ENCODE results near the gene UBAP2L. TPM values are rescaled to one million over a fixed set of nuclear protein-coding genes. Genes with fewer than 3 reads are reported as not detected.
"Not testable (repeated sequence)": the region's sequence is repeated elsewhere in the genome, so short reads cannot be mapped to it uniquely, and the experiment has no call there.

Gene UBAP2L
- total RNA-seq, 1 experiment from 2014 or later = 265 TPM

GRCh38 chr1:154313066-154313356, 92.3 kb downstream of the UBAP2L start:
- H3K36me3 Mint-ChIP-seq (ENCODE audit: insufficient read depth in 1 of 3, low read depth in 3 of 3) = peaks cover 0 to 3% (median 0%) of the 10 kb centered on the region in 3 experiments; a peak in 2 of 7 replicates
- no peak for TF ChIP-seq CTCF (conservative IDR thresholded peaks at IDR 0.05)
- H2AFZ ChIP-seq (ENCODE audit: low read length) = no peak overlapping the region
- H4K91ac ChIP-seq (ENCODE audit: insufficient read length, low read depth, low read length) = no peak overlapping the region
- H3K18ac ChIP-seq (ENCODE audit: insufficient read length, low read depth, low read length) = no peak overlapping the region
- H3K9ac ChIP-seq (ENCODE audit: extremely low read depth, insufficient read length, low read length) = no peak overlapping the region
- no peaks in the 10 kb centered on the region for H3K4me1 ChIP-seq (ENCODE audit: insufficient read depth, low read length)
- H3K23ac ChIP-seq (ENCODE audit: insufficient read length, low read depth, low read length) = no peak overlapping the region
- H3K4ac ChIP-seq (ENCODE audit: low read depth, low read length) = no peak overlapping the region
- H3K4me1 Mint-ChIP-seq = no peaks in the 10 kb centered on the region
- no peak overlapping the region for H2AK5ac ChIP-seq (ENCODE audit: insufficient read length, low read length)
- peak overlapping the region in 1 of 3 experiments; percentile 77; a peak in 1 of 7 replicates for H3K27ac Mint-ChIP-seq
- no peak overlapping the region for H3T11ph ChIP-seq (ENCODE audit: low read length)
- H3K4me2 ChIP-seq (ENCODE audit: insufficient read depth, insufficient read length, low read length) = no peak overlapping the region
- no peak overlapping the region for H2BK120ac ChIP-seq (ENCODE audit: low read depth, low read length, poor library complexity, severe bottlenecking)
- H2BK5ac ChIP-seq (ENCODE audit: insufficient read length, low read length) = no peak overlapping the region
- no peak for DNase-seq
- H3K9me3 Mint-ChIP-seq = peaks cover 18 to 32% of the 10 kb centered on the region in 2 experiments
- peak overlapping the region; percentile 77 for H4K8ac ChIP-seq (replicated peaks; ENCODE audit: insufficient read length, low read depth, low read length)
- no peak overlapping the region for H2BK12ac ChIP-seq (ENCODE audit: insufficient read length, low read depth, low read length)
- no CpG with 5 or more reads among the region's 10 CpGs for WGBS (ENCODE audit: extremely low coverage, insufficient read length, low lambda C conversion rate)
- no peaks in the 10 kb centered on the region for H3K23me2 ChIP-seq (ENCODE audit: insufficient read length, low read depth, low read length, poor library complexity, severe bottlenecking)
- H3K14ac ChIP-seq (ENCODE audit: insufficient read depth, low read length) = no peak overlapping the region
- no peaks in the 10 kb centered on the region for H3K79me1 ChIP-seq (ENCODE audit: insufficient read depth, low read depth, low read length, poor library complexity, severe bottlenecking)
- H2BK15ac ChIP-seq (ENCODE audit: low read depth, low read length) = no peak overlapping the region
- H3K4me3 Mint-ChIP-seq = no peak overlapping the region
- no peaks in the 10 kb centered on the region for H3K27me3 ChIP-seq (ENCODE audit: insufficient read depth, low read length)
- H3K79me2 ChIP-seq (ENCODE audit: insufficient read depth, low read length) = no peaks in the 10 kb centered on the region
- H3K27me3 Mint-ChIP-seq (ENCODE audit: low read depth) = peaks cover 12% of the 10 kb centered on the region
- no peak overlapping the region for H4K5ac ChIP-seq (ENCODE audit: insufficient read length, low read depth, low read length)
- H3K27ac ChIP-seq (ENCODE audit: insufficient read length, low read depth, low read length) = no peak overlapping the region
- H3K56ac ChIP-seq (ENCODE audit: insufficient read length, low read depth, low read length) = no peak overlapping the region
- no peak overlapping the region for H2BK20ac ChIP-seq (ENCODE audit: low read depth, low read length, poor library complexity, severe bottlenecking)
- no peaks in the 10 kb centered on the region for H4K20me1 ChIP-seq (ENCODE audit: control insufficient read depth, insufficient read depth, insufficient read length)
- H3K9me3 ChIP-seq (ENCODE audit: control insufficient read depth, low read depth, low read length) = no peaks in the 10 kb centered on the region

GRCh38 chr1:154314226-154314625, 93.5 kb downstream of the UBAP2L start:
- not testable (repeated sequence) for H3K4me3 Mint-ChIP-seq; H3K23me2 ChIP-seq (ENCODE audit: insufficient read length, low read depth, low read length, poor library complexity, severe bottlenecking); DNase-seq; H3K79me2 ChIP-seq (ENCODE audit: insufficient read depth, low read length); H3K27me3 ChIP-seq (ENCODE audit: insufficient read depth, low read length); H3K9ac ChIP-seq (ENCODE audit: extremely low read depth, insufficient read length, low read length); H3K27ac Mint-ChIP-seq; H3K4me1 Mint-ChIP-seq; H3K79me1 ChIP-seq (ENCODE audit: insufficient read depth, low read depth, low read length, poor library complexity, severe bottlenecking); H3K27ac ChIP-seq (ENCODE audit: insufficient read length, low read depth, low read length); H2BK120ac ChIP-seq (ENCODE audit: low read depth, low read length, poor library complexity, severe bottlenecking); H2AFZ ChIP-seq (ENCODE audit: low read length); H4K20me1 ChIP-seq (ENCODE audit: control insufficient read depth, insufficient read depth, insufficient read length); H3K18ac ChIP-seq (ENCODE audit: insufficient read length, low read depth, low read length); H3K4ac ChIP-seq (ENCODE audit: low read depth, low read length); H3K4me1 ChIP-seq (ENCODE audit: insufficient read depth, low read length); H3K4me2 ChIP-seq (ENCODE audit: insufficient read depth, insufficient read length, low read length); H2BK5ac ChIP-seq (ENCODE audit: insufficient read length, low read length); H4K8ac ChIP-seq (replicated peaks; ENCODE audit: insufficient read length, low read depth, low read length); H4K5ac ChIP-seq (ENCODE audit: insufficient read length, low read depth, low read length); H2BK20ac ChIP-seq (ENCODE audit: low read depth, low read length, poor library complexity, severe bottlenecking); H3T11ph ChIP-seq (ENCODE audit: low read length); H2BK12ac ChIP-seq (ENCODE audit: insufficient read length, low read depth, low read length); H4K91ac ChIP-seq (ENCODE audit: insufficient read length, low read depth, low read length); H3K36me3 Mint-ChIP-seq (ENCODE audit: insufficient read depth in 1 of 3, low read depth in 3 of 3); H3K9me3 ChIP-seq (ENCODE audit: control insufficient read depth, low read depth, low read length); H3K14ac ChIP-seq (ENCODE audit: insufficient read depth, low read length); H3K56ac ChIP-seq (ENCODE audit: insufficient read length, low read depth, low read length); H2AK5ac ChIP-seq (ENCODE audit: insufficient read length, low read length); H3K23ac ChIP-seq (ENCODE audit: insufficient read length, low read depth, low read length); H2BK15ac ChIP-seq (ENCODE audit: low read depth, low read length)
- Mint-ChIP-seq H3K9me3 (peaks cover 17 to 30% of the 10 kb centered on the region in 2 experiments), H3K27me3 (ENCODE audit: low read depth) (peaks cover 12% of the 10 kb centered on the region)
- no CpG with 5 or more reads among the region's 3 CpGs for WGBS (ENCODE audit: extremely low coverage, insufficient read length, low lambda C conversion rate)

All from H9 (cell line).